ENCODE results near the gene VPS11. TPM values are rescaled to one million over a fixed set of nuclear protein-coding genes. Genes with fewer than 3 reads are reported as not detected.

Gene VPS11
- total and polyA plus RNA-seq, 10 of the 15 experiments (the other 5 are each of a cell fraction or from before 2014, with no cell fraction given), result 15.8 to 26.4 (median 24.5) TPM

- TF ChIP-seq RELB (IDR thresholded peaks at IDR 0.05; ENCODE audit: low read depth), result peak; percentile 98
- TF ChIP-seq, protein P1, sequence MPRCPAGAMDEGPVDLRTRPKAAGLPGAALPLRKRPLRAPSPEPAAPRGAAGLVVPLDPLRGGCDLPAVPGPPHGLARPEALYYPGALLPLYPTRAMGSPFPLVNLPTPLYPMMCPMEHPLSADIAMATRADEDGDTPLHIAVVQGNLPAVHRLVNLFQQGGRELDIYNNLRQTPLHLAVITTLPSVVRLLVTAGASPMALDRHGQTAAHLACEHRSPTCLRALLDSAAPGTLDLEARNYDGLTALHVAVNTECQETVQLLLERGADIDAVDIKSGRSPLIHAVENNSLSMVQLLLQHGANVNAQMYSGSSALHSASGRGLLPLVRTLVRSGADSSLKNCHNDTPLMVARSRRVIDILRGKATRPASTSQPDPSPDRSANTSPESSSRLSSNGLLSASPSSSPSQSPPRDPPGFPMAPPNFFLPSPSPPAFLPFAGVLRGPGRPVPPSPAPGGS (IDR thresholded peaks at IDR 0.05; ENCODE audit: borderline replicate concordance, insufficient read depth, low read depth, low read length, poor library complexity, severe bottlenecking), result no peak
- TF ChIP-seq CEBPZ (IDR thresholded peaks at IDR 0.05; ENCODE audit: low read depth, low read length), result no peak
- TF ChIP-seq MYC (IDR thresholded peaks at IDR 0.05; ENCODE audit: insufficient read depth, insufficient read length, insufficient replicate concordance, low read length, severe bottlenecking), result peak; percentile 76
- TF ChIP-seq, protein P2, sequence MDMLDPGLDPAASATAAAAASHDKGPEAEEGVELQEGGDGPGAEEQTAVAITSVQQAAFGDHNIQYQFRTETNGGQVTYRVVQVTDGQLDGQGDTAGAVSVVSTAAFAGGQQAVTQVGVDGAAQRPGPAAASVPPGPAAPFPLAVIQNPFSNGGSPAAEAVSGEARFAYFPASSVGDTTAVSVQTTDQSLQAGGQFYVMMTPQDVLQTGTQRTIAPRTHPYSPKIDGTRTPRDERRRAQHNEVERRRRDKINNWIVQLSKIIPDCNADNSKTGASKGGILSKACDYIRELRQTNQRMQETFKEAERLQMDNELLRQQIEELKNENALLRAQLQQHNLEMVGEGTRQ (IDR thresholded peaks at IDR 0.05; ENCODE audit: borderline replicate concordance, low read depth, low read length), result peak; percentile 85
- peak; percentile 99 for TF ChIP-seq YY1 (IDR thresholded peaks at IDR 0.05; ENCODE audit: low read depth, low read length)
- no peak for TF ChIP-seq NFYA (IDR thresholded peaks at IDR 0.05; ENCODE audit: borderline replicate concordance, low read depth, low read length)
- 0 out of 2 replicates have a peak, but pooled peaks have one; percentile 19 for TF ChIP-seq ZBED1 (IDR thresholded peaks at IDR 0.05; ENCODE audit: borderline replicate concordance)
- TF ChIP-seq WRNIP1 (IDR thresholded peaks at IDR 0.05; ENCODE audit: borderline replicate concordance, low read depth, low read length), result peak; percentile 93; the same call in 1 of the 2 replicates
- 0 out of 2 replicates have a peak, but pooled peaks have one; percentile 65 for TF ChIP-seq RB1 (IDR thresholded peaks at IDR 0.05; ENCODE audit: borderline replicate concordance)
- peak in 1 of 2 experiments; percentile 60; a peak in 1 of 4 replicates for TF ChIP-seq SRF (IDR thresholded peaks at IDR 0.05; ENCODE audit: low read depth in 2 of 2, low read length in 2 of 2)
- TF ChIP-seq TCF3 (IDR thresholded peaks at IDR 0.05; ENCODE audit: borderline replicate concordance, insufficient read depth, low read depth, low read length), result no peak
- peak; percentile 93 for TF ChIP-seq SIN3A (IDR thresholded peaks at IDR 0.05; ENCODE audit: low read depth, low read length)
- peak; percentile 99 for TF ChIP-seq PAX5 (IDR thresholded peaks at IDR 0.05; ENCODE audit: borderline replicate concordance, low read depth, low read length)
- no peak for TF ChIP-seq POLR2AphosphoS5 (IDR thresholded peaks at IDR 0.05; ENCODE audit: low read length)
- TF ChIP-seq SP1 (IDR thresholded peaks at IDR 0.05; ENCODE audit: low read depth, low read length), result peak; percentile 52
- no peak for TF ChIP-seq BACH1 (IDR thresholded peaks at IDR 0.05; ENCODE audit: borderline replicate concordance)
- peak; percentile 46; the same call in 1 of the 2 replicates for TF ChIP-seq CBX5 (IDR thresholded peaks at IDR 0.05; ENCODE audit: low read depth)
- TF ChIP-seq STAT3 (IDR thresholded peaks at IDR 0.05; ENCODE audit: low read depth, low read length), result no peak
- TF ChIP-seq BRCA1 (IDR thresholded peaks at IDR 0.05; ENCODE audit: low read depth, low read length), result no peak
- TF ChIP-seq EZH2 (IDR thresholded peaks at IDR 0.05; ENCODE audit: borderline replicate concordance, control insufficient read depth, low read depth, low read length), result no peak
- peak; percentile 59; the same call in 1 of the 2 replicates for TF ChIP-seq POLR2A (IDR thresholded peaks at IDR 0.05; ENCODE audit: low read depth, low read length)
Measured at GRCh38 chr11:119101759-119102423, 34.3 kb downstream of the VPS11 start, which contains the start of gene DPAGT1 (continued).

Measured in GM12878 (cell line).